ENCODE data around the gene MYOM1. TPM values are rescaled to one million over a fixed set of nuclear protein-coding genes. Genes with fewer than 3 reads are reported as not detected.

The MYOM1 gene
- total RNA-seq, 1 donor from 2014 or later, result 2.5 TPM

- Histone ChIP-seq H3K36me3 (no peaks in the 10 kb centered on the region), H3K27me3 (no peaks in the 10 kb centered on the region), H3K4me3 (peak overlapping the region; percentile 8), H3K9me3 (no peaks in the 10 kb centered on the region), H3K4me1 (no peaks in the 10 kb centered on the region), H3K27ac (no peak overlapping the region)
- intact Hi-C loops (cut with DNase I), result no loop called here
- ATAC-seq, result peak; percentile 94
- no peak for DNase-seq
- no peak for TF ChIP-seq CTCF (IDR thresholded peaks at IDR 0.05)
These were observed 10.9 kb upstream of the MYOM1 start for GRCh38 chr18:3230401-3231334.

- TF ChIP-seq CTCF (IDR thresholded peaks at IDR 0.05), result no peak
- H3K27me3 ChIP-seq, result no peaks in the 10 kb centered on the region
- intact Hi-C loops (cut with DNase I), result no loop called here
- H3K27ac ChIP-seq, result no peak overlapping the region
- H3K4me3 ChIP-seq, result no peak overlapping the region
- no peaks in the 10 kb centered on the region for H3K4me1 ChIP-seq
- no peaks in the 10 kb centered on the region for H3K9me3 ChIP-seq
- H3K36me3 ChIP-seq, result no peaks in the 10 kb centered on the region
- DNase-seq, result no peak
- ATAC-seq, result no peak
These were observed 6.3 kb upstream of the MYOM1 start for GRCh38 chr18:3226048-3226447.

GRCh38 chr18:3225588-3225987 is 5.8 kb upstream of the MYOM1 start:
- H3K4me3 ChIP-seq, result no peak overlapping the region

GRCh38 chr18:3224223-3224622 is 4.5 kb upstream of the MYOM1 start:
- H3K9me3 ChIP-seq, result no peaks in the 10 kb centered on the region
- ATAC-seq, result peak; percentile 25

More at GRCh38 chr18:3225588-3225987, 5.8 kb upstream of the MYOM1 start:
- Histone ChIP-seq H3K27me3 (no peaks in the 10 kb centered on the region), H3K36me3 (no peaks in the 10 kb centered on the region), H3K4me1 (no peaks in the 10 kb centered on the region), H3K9me3 (no peaks in the 10 kb centered on the region), H3K27ac (no peak overlapping the region)
- no peak for TF ChIP-seq CTCF (IDR thresholded peaks at IDR 0.05)
- no peak for DNase-seq
- no peak for ATAC-seq
- intact Hi-C loops (cut with DNase I), result no loop called here

GRCh38 chr18:3223356-3223755 is 3.6 kb upstream of the MYOM1 start:
- Histone ChIP-seq H3K4me3 (no peak overlapping the region), H3K27ac (no peak overlapping the region), H3K36me3 (no peaks in the 10 kb centered on the region), H3K4me1 (no peaks in the 10 kb centered on the region), H3K27me3 (no peaks in the 10 kb centered on the region), H3K9me3 (no peaks in the 10 kb centered on the region)
- DNase-seq (no peak), ATAC-seq (no peak)
- no peak for TF ChIP-seq CTCF (IDR thresholded peaks at IDR 0.05)
- intact Hi-C loops (cut with DNase I), result no loop called here

More at GRCh38 chr18:3224223-3224622, 4.5 kb upstream of the MYOM1 start:
- TF ChIP-seq CTCF (IDR thresholded peaks at IDR 0.05), result no peak
- Histone ChIP-seq H3K36me3 (no peaks in the 10 kb centered on the region), H3K27me3 (no peaks in the 10 kb centered on the region), H3K27ac (no peak overlapping the region), H3K4me3 (no peak overlapping the region), H3K4me1 (no peaks in the 10 kb centered on the region)
- DNase-seq, result no peak
- intact Hi-C loops (cut with DNase I), result no loop called here

Measured in upper lobe of right lung (tissue), 1 donor.